Chondrocyte (in vitro differentiated cells): ENCODE results near the gene GLUL. TPM values are rescaled to one million over a fixed set of nuclear protein-coding genes. Genes with fewer than 3 reads are reported as not detected.

Experiments used
- DNase-seq: peaks from one replicate; pipeline ENCODE4 v3.0.0; 2021; ENCODE audit warnings: mixed read lengths, low spot score
- H3K27ac Mint-ChIP-seq: one replicate; pipeline ENCODE4 v1.8.0; 2021; ENCODE audit warnings: mild to moderate bottlenecking, moderate library complexity, mixed read lengths; ENCODE audit not compliant: unreplicated experiment
- H3K27me3 Mint-ChIP-seq: 2 replicates; pipeline ENCODE4 v1.8.0; 2021; ENCODE audit warnings: low read depth, mixed read lengths
- H3K36me3 Mint-ChIP-seq: 2 replicates; pipeline ENCODE4 v1.8.0; 2021; ENCODE audit warnings: low read depth, mixed read lengths
- H3K4me1 Mint-ChIP-seq: 2 replicates; pipeline ENCODE4 v1.8.0; 2021; ENCODE audit warnings: low read depth, mild to moderate bottlenecking, mixed read lengths
- H3K4me3 Mint-ChIP-seq: one replicate; pipeline ENCODE4 v1.8.0; 2021; ENCODE audit warnings: mild to moderate bottlenecking, moderate library complexity, mixed read lengths; ENCODE audit not compliant: unreplicated experiment
- H3K9me3 Mint-ChIP-seq: 2 replicates; pipeline ENCODE4 v1.8.0; 2021; ENCODE audit warnings: low read depth, mixed read lengths
- CTCF ChIP-seq: fragments of 200-600 bp; sonication (generic); IDR thresholded peaks from 2 replicates; pipeline ENCODE4 v1.5.0; 2021; ENCODE audit warnings: antibody characterized with exemption, mild to moderate bottlenecking, moderate library complexity
- total RNA-seq: library from RNA; stranded (reverse); gene quantifications from 3 replicates; pipeline ENCODE4 v1.2.1, GENCODE V29; 2021

GLUL gene
- total RNA-seq, 1 donor from 2014 or later, result 94.4 TPM

GRCh38 chr1:182376936-182377574 lies 14.5 kb downstream of the GLUL start:
- H3K4me1 Mint-ChIP-seq, result no peaks in the 10 kb centered on the region
- no peak for DNase-seq
- peaks cover under 1% of the 10 kb centered on the region for H3K36me3 Mint-ChIP-seq
- H3K9me3 Mint-ChIP-seq, result no peaks in the 10 kb centered on the region
- no peak overlapping the region for H3K27ac Mint-ChIP-seq
- no peak overlapping the region for H3K4me3 Mint-ChIP-seq
- peaks cover 2% of the 10 kb centered on the region for H3K27me3 Mint-ChIP-seq
- no peak for TF ChIP-seq CTCF

GRCh38 chr1:182374101-182374834 lies 17.3 kb downstream of the GLUL start:
- H3K9me3 Mint-ChIP-seq, result no peaks in the 10 kb centered on the region
- no peaks in the 10 kb centered on the region for H3K36me3 Mint-ChIP-seq
- no peak for DNase-seq
- H3K27ac Mint-ChIP-seq, result no peak overlapping the region
- no peak for TF ChIP-seq CTCF
- H3K4me1 Mint-ChIP-seq, result no peaks in the 10 kb centered on the region
- peaks cover 2% of the 10 kb centered on the region for H3K27me3 Mint-ChIP-seq
- H3K4me3 Mint-ChIP-seq, result no peak overlapping the region

- no peak for DNase-seq
- Mint-ChIP-seq H3K4me1 (no peaks in the 10 kb centered on the region), H3K4me3 (no peak overlapping the region), H3K27ac (no peak overlapping the region), H3K27me3 (peaks cover 17% of the 10 kb centered on the region), H3K9me3 (peaks cover 3% of the 10 kb centered on the region), H3K36me3 (no peaks in the 10 kb centered on the region)
- no peak for TF ChIP-seq CTCF
These were observed 21.1 kb downstream of the GLUL start for GRCh38 chr1:182370532-182370931.

GRCh38 chr1:182368903-182369302 lies 22.7 kb downstream of the GLUL start:
- no peak for TF ChIP-seq CTCF
- Mint-ChIP-seq H3K4me3 (no peak overlapping the region), H3K4me1 (no peaks in the 10 kb centered on the region), H3K36me3 (no peaks in the 10 kb centered on the region), H3K9me3 (peaks cover 3% of the 10 kb centered on the region), H3K27ac (no peak overlapping the region), H3K27me3 (peaks cover 17% of the 10 kb centered on the region)
- DNase-seq, result no peak

- DNase-seq, result no peak
- Mint-ChIP-seq H3K27ac (no peak overlapping the region), H3K27me3 (peaks cover 17% of the 10 kb centered on the region), H3K4me1 (no peaks in the 10 kb centered on the region), H3K36me3 (no peaks in the 10 kb centered on the region), H3K9me3 (peaks cover 3% of the 10 kb centered on the region), H3K4me3 (no peak overlapping the region)
- TF ChIP-seq CTCF, result no peak
These were observed 23.2 kb downstream of the GLUL start for GRCh38 chr1:182368358-182368757.
